Dedifferentiated amniotic fluid mesenchymal stem cell (primary cell): Measurements from ENCODE around the gene TGFB2.

Experiments
- DNase-seq: peaks from one replicate; pipeline ENCODE4 v3.0.0-alpha.2; 2016; ENCODE audit errors: extremely low spot score

TGFB2 gene

DNA sequence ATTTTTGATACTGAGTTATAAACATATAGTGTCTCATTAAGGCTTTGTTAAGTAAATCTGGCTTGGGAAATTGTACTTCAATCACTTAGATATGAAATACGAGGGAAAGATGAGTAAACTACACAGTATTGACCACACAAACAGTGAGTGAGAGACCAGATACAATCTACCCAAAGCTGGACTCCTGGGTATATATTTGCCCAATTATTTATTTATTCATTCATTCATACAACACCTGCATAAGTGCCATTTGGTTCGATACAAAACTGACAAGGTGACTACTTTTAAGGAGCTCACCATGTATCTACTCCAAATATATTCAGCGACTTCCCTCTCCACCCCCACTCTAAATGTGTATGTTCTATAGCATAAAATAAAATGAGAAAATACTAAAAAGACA, 143.4 kb downstream of the TGFB2 start:
- no peak for DNase-seq

GRCh38 chr1:218488986-218489385, 143.8 kb downstream of the TGFB2 start:
- no peak for DNase-seq

GRCh38 chr1:218490406-218490922, 145.3 kb downstream of the TGFB2 start:
- DNase-seq, result no peak

DNA sequence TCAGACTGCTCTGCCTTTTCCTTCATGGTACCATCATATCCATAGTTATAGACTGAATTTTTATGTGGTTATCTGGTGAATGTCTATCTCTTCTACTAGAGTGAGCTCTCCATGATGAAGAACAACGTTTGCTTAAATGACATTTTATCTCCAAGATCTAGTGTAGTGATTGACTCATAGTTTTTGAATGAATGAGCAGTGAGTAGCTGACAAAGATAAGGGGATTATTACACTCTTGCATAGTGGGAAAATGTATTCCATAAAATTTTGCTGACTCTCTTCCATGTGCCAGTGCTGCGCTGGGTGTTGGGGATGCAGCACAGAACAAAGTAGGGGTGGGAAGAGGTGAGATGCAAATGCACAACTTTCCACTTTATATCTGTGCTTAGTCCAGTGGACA, 147.7 kb downstream of the TGFB2 start:
- no peak for DNase-seq

DNA sequence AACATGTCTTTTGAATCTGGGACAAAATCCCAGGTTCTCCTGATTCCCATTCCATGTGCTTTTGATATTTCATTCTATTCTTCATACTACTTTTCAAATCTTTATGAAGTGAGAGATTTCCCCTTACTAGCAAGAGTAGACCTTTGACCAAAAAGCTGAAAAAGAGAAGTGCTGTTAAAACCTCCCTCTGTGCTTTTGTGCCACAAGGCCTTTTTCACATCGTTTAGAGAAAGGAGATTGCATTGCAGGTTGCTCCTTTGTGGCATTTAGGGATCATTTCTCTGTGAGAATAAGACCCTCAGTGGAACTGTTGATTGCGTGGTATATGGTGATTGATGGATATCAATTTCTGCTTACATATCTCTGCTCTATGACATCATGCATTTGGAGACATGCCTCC, 148.8 kb downstream of the TGFB2 start:
- DNase-seq, result no peak
